ENCODE results near the gene XKRX. TPM values are rescaled to one million over a fixed set of nuclear protein-coding genes. Genes with fewer than 3 reads are reported as not detected.

The XKRX gene
- total RNA-seq, 1 donor from 2014 or later: 2.2 TPM

DNA sequence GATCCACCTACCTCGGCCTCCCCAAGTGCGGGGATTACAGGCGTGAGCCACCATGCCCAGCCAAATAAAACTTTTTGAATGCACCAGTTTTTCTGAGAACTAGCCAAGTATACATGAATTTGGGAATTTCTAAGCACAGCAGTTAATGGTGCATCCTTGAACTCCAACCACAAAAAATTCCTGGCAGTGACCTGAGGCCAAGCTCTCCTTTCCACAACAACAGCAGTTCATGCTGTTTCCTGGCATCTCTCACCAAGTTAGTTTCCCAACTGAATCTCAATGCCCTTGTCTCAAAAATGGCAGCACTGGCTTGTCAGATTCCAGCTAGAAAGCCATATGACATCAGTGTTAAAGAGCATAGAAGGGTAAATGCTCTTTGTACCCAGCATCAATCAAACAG, 15.9 kb upstream of the XKRX start:
- intact Hi-C loops (cut with micrococcal nuclease): no loop called here
- TF ChIP-seq, protein P1, sequence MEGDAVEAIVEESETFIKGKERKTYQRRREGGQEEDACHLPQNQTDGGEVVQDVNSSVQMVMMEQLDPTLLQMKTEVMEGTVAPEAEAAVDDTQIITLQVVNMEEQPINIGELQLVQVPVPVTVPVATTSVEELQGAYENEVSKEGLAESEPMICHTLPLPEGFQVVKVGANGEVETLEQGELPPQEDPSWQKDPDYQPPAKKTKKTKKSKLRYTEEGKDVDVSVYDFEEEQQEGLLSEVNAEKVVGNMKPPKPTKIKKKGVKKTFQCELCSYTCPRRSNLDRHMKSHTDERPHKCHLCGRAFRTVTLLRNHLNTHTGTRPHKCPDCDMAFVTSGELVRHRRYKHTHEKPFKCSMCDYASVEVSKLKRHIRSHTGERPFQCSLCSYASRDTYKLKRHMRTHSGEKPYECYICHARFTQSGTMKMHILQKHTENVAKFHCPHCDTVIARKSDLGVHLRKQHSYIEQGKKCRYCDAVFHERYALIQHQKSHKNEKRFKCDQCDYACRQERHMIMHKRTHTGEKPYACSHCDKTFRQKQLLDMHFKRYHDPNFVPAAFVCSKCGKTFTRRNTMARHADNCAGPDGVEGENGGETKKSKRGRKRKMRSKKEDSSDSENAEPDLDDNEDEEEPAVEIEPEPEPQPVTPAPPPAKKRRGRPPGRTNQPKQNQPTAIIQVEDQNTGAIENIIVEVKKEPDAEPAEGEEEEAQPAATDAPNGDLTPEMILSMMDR (IDR thresholded peaks at IDR 0.05): no peak
- DNase-seq: no peak
- ATAC-seq (ENCODE audit: low read depth): no peak
- Mint-ChIP-seq H3K9me3 (no peaks in the 10 kb centered on the region), H3K27ac (no peak overlapping the region), H3K4me1 (no peaks in the 10 kb centered on the region), H3K4me3 (no peak overlapping the region), H3K36me3 (ENCODE audit: low read depth) (no peaks in the 10 kb centered on the region), H3K27me3 (no peaks in the 10 kb centered on the region)
- ChIA-PET POLR2A (no interaction called here), CTCF (no interaction called here)

DNA sequence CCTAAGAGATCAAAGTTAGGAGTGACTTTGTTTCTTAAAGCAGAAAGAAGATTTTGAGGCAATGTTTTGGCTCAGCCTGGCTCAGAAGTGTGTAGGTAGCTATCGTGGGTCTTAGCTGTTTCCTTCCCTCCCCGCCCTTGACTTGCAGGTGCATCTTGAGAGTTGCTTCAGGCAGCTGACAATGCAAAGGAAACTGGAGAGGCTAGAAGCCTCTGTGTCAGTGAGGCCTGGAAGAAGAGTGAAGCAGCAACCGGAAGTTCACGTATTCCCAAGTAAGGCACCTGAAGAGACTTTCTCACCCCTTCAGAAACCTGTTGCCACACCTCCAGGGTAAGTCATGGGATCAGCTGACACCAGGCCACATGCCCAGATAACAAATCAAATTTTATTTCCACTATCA, 10.6 kb upstream of the XKRX start:
- Mint-ChIP-seq H3K27me3 (no peaks in the 10 kb centered on the region), H3K4me1 (no peaks in the 10 kb centered on the region), H3K4me3 (no peak overlapping the region), H3K27ac (no peak overlapping the region), H3K36me3 (ENCODE audit: low read depth) (no peaks in the 10 kb centered on the region), H3K9me3 (no peaks in the 10 kb centered on the region)
- POLR2A ChIA-PET: no interaction called here
- TF ChIP-seq, protein P1 (IDR thresholded peaks at IDR 0.05): no peak
- intact Hi-C loops (cut with micrococcal nuclease): no loop called here
- no peak for ATAC-seq (ENCODE audit: low read depth)
- CTCF ChIA-PET: no interaction called here
- no peak for DNase-seq

DNA sequence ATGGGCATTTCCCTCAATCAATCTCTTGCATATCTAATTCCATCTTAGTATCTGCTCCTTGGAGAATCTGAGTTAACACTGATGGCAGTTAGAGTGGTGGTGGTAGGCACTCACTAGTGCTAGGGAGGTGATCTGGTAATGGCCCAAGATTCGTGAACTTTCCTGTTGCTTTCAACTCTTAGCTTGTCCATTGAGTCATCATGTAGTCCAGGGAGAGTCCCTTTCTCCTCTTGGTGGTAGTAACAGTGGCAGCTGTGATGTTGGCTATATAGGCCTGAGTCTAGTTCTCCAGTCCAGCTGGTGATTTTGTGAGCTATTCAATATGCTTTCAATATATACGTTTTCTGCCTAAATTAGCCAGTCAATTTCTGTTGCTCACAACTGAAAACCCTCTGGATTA, 7.0 kb upstream of the XKRX start:
- Mint-ChIP-seq H3K27ac (no peak overlapping the region), H3K36me3 (ENCODE audit: low read depth) (no peaks in the 10 kb centered on the region), H3K4me3 (no peak overlapping the region), H3K27me3 (no peaks in the 10 kb centered on the region), H3K4me1 (peaks cover 16% of the 10 kb centered on the region), H3K9me3 (peaks cover 6% of the 10 kb centered on the region)
- ATAC-seq (ENCODE audit: low read depth): no peak
- ChIA-PET POLR2A (no interaction called here), CTCF (no interaction called here)
- intact Hi-C loops (cut with micrococcal nuclease): no loop called here
- no peak for DNase-seq
- TF ChIP-seq, protein P1 (IDR thresholded peaks at IDR 0.05): no peak

DNA sequence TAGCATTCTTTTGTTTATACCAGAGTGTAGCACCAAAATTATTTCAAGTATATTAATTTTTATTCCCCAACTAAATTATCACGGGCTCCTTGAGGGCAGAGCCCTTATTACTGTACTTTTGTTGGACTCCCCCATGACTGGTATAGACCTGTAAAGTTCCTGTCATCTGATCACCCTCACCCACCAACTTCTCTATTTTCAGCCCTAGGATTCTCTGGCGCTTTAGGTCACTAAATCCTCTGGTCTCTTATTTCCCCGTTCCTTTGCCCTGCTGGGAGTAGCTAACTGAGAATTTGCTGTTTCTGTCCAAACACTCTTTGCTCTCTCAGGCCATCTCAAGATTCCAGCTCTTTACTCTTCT, 3.2 kb upstream of the XKRX start:
- peaks cover 2% of the 10 kb centered on the region for H3K36me3 Mint-ChIP-seq (ENCODE audit: low read depth)
- peaks cover 6% of the 10 kb centered on the region for H3K9me3 Mint-ChIP-seq
- no peaks in the 10 kb centered on the region for H3K27me3 Mint-ChIP-seq
- ChIA-PET CTCF (no interaction called here), POLR2A (no interaction called here)
- H3K4me3 Mint-ChIP-seq: peak overlapping the region; percentile 47
- peak overlapping the region; percentile 84 for H3K27ac Mint-ChIP-seq
- no peak for DNase-seq
- H3K4me1 Mint-ChIP-seq: peaks cover 37% of the 10 kb centered on the region
- intact Hi-C loops (cut with micrococcal nuclease): loop anchor here (5.0 kb wide), 1 partner anchor 245 kb away; no protein-coding TSS in a partner anchor
- TF ChIP-seq, protein P1 (IDR thresholded peaks at IDR 0.05): no peak
- ATAC-seq (ENCODE audit: low read depth): peak; percentile 48

DNA sequence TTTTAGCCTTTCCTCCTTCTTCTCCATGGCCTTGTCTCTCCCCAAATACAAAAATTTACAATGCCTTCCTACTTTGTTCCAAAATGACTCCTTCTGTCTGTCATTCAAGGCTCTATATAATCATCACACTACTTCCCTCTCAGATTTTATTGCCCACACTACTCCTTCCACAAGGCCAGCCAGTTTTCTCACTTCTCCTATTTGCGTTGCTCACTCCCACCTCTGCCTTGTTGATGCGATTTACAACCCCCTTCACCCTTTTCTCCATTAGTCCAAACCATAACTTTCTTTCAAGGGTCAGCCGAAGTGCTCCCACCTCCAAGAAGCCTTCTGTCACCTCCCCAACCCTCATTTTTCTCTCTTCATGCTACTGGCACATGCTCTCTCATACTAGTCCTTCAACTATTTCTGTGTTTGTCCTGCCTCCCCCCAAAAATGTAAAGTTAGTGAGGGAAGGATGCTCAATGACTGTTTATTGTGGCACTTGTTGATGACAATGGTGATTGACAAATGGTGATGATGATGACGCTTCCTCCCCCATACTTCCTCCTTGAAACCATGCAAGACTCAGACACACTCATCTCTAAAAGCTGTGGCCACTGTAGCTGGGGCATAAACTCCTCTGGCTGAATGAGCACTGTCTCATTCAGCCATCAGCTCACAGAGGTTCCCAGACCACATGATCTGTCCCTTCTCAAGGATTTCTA, 2.7 kb upstream of the XKRX start:
- ChIA-PET POLR2A (no interaction called here), CTCF (no interaction called here)
- ATAC-seq (ENCODE audit: low read depth) (peak; percentile 78), DNase-seq (no peak)
- TF ChIP-seq, protein P1 (IDR thresholded peaks at IDR 0.05): no peak
- H3K36me3 Mint-ChIP-seq (ENCODE audit: low read depth): peaks cover 2% of the 10 kb centered on the region
- H3K4me1 Mint-ChIP-seq: peaks cover 42% of the 10 kb centered on the region
- H3K9me3 Mint-ChIP-seq: peaks cover 6% of the 10 kb centered on the region
- peak overlapping the region; percentile 84 for H3K27ac Mint-ChIP-seq
- H3K27me3 Mint-ChIP-seq: no peaks in the 10 kb centered on the region
- intact Hi-C loops (cut with micrococcal nuclease): loop anchor here (5.0 kb wide), 1 partner anchor 244 kb away; no protein-coding TSS in a partner anchor
- H3K4me3 Mint-ChIP-seq: peak overlapping the region; percentile 36

Measured in activated B cell treated with CpG ODN at 0.5 μM for 24 hours (primary cell).